Transverse colon (tissue), 4 donors: ENCODE measurements around the gene CORO2B.

ENCODE experiments used
- EP300 ChIP-seq: sonication (generic); formaldehyde crosslinking; IDR thresholded peaks from one replicate; pipeline ENCODE4 v1.6.1; 2017; ENCODE audit warnings: antibody characterized with exemption, low read depth
- POLR2A ChIP-seq: fragments of 450-650 bp; IDR thresholded peaks from one replicate; pipeline ENCODE4 v1.6.1; 2016; ENCODE audit warnings: antibody characterized with exemption, mild to moderate bottlenecking, moderate library complexity
- POLR2AphosphoS5 ChIP-seq, 3 donors: sonication (generic); formaldehyde crosslinking; IDR thresholded peaks; one replicate each; pipeline ENCODE4 v1.6.1; 2016; ENCODE audit warnings: antibody characterized with exemption in 3 of 3
- TF ChIP-seq, protein P1 (sequence below), 5 experiments: fragments of 200-600 bp in 3 of 5; fragments of 450-650 bp in 2 of 5; sonication (generic) in 3 of 5; IDR thresholded peaks; 1 replicate in 2 of 5; 2 replicates in 3 of 5; pipeline ENCODE4 v1.5.1; 2016 to 2017; ENCODE audit warnings: antibody characterized with exemption in 5 of 5, inconsistent platforms in 3 of 5, mild to moderate bottlenecking in 2 of 5, moderate library complexity in 1 of 5

GRCh38 chr15:68626739-68627138, 47.9 kb downstream of the CORO2B start:
- TF ChIP-seq, protein P1, sequence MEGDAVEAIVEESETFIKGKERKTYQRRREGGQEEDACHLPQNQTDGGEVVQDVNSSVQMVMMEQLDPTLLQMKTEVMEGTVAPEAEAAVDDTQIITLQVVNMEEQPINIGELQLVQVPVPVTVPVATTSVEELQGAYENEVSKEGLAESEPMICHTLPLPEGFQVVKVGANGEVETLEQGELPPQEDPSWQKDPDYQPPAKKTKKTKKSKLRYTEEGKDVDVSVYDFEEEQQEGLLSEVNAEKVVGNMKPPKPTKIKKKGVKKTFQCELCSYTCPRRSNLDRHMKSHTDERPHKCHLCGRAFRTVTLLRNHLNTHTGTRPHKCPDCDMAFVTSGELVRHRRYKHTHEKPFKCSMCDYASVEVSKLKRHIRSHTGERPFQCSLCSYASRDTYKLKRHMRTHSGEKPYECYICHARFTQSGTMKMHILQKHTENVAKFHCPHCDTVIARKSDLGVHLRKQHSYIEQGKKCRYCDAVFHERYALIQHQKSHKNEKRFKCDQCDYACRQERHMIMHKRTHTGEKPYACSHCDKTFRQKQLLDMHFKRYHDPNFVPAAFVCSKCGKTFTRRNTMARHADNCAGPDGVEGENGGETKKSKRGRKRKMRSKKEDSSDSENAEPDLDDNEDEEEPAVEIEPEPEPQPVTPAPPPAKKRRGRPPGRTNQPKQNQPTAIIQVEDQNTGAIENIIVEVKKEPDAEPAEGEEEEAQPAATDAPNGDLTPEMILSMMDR (IDR thresholded peaks at IDR 0.05) = no peak
- no peak for TF ChIP-seq POLR2A
- no peak for TF ChIP-seq POLR2AphosphoS5 (IDR thresholded peaks at IDR 0.05)
- TF ChIP-seq EP300 = no peak
